ENCODE measurements around the gene PUSL1.
A peak's percentile ranks its signal among the peaks of the same experiment; 100 is the strongest.

DNA sequence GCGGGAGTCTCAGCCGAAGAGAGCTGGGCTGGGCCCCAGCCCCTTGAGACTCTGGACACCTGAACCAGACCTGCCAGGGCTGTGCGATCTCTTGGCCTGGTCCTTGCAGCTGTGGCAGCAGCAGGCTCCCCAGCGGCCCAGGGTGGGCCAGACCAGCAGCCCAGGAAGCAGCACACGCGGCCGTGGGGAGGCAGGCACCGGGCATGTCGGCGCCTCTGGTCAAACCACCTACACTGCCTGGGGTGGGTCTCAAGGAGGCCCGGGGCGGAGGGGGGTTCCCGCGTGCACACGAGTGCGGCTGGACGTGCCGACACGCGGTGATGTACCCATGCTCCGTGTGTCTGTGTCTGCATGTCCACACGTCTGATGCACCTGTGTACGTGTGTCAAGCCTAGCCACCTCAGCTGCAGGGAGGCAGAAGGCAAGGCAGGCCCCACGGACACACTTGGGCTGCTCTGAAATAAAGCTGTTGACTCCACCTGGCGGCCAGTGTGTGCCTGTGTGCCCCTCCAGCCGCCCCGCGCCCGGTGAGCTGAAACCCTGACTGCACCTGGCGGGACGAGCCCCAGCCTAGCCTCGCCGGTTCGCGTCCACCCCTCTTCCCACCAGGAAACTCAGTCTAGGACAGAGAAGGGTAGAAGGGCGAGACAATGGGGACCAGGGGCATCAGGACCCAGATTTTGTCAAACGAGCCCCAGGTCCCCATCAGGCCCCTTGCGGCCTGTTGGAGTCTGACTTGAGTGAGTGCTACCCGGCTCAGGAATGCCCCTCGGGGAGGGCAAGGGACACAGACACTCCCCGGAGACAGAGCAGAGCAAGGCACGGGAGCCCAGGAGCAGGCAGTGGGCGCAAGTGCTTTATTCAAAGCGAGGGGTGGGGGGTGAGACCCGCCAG, 16.6 kb upstream of the PUSL1 start:
- TF ChIP-seq, protein P1, sequence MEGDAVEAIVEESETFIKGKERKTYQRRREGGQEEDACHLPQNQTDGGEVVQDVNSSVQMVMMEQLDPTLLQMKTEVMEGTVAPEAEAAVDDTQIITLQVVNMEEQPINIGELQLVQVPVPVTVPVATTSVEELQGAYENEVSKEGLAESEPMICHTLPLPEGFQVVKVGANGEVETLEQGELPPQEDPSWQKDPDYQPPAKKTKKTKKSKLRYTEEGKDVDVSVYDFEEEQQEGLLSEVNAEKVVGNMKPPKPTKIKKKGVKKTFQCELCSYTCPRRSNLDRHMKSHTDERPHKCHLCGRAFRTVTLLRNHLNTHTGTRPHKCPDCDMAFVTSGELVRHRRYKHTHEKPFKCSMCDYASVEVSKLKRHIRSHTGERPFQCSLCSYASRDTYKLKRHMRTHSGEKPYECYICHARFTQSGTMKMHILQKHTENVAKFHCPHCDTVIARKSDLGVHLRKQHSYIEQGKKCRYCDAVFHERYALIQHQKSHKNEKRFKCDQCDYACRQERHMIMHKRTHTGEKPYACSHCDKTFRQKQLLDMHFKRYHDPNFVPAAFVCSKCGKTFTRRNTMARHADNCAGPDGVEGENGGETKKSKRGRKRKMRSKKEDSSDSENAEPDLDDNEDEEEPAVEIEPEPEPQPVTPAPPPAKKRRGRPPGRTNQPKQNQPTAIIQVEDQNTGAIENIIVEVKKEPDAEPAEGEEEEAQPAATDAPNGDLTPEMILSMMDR (IDR thresholded peaks at IDR 0.05; ENCODE audit: low read depth, low read length, poor library complexity, severe bottlenecking): peak; percentile 73
- TF ChIP-seq EZH2phosphoT487 (IDR thresholded peaks at IDR 0.05; ENCODE audit: borderline replicate concordance, low read length): no peak

All from DOHH2 (cell line).